SK-N-SH (cell line): ENCODE data around the gene SNURF. TPM values are rescaled to one million over a fixed set of nuclear protein-coding genes. Genes with fewer than 3 reads are reported as not detected.

Experiments
- CTCF ChIA-PET: fragments of 300-600, 350-600 bp; formaldehyde crosslinking; extraction: SDS; loops from one replicate; lab custom pipeline; 2021; lab: Yijun Ruan, JAX
- POLR2A ChIA-PET: fragments of 350-600 bp; sonication (Branson Sonifier 250); formaldehyde crosslinking; extraction: SDS; loops from one replicate; lab custom pipeline; 2020; ENCODE audit warnings: antibody characterized with exemption, inconsistent platforms; lab: Yijun Ruan, JAX
- DNase-seq: peaks from one replicate; pipeline ENCODE4 v3.0.0; 2012
- H2AFZ ChIP-seq: fragments of 200-600 bp; sonication (generic); 2 replicates; pipeline ENCODE4 v1.8.1; 2016; ENCODE audit warnings: antibody characterized with exemption, mild to moderate bottlenecking, low read depth
- H3F3A ChIP-seq: fragments of 200-600 bp; sonication (generic); replicated peaks from 2 replicates; pipeline ENCODE3; 2016; ENCODE audit warnings: antibody characterized with exemption, mild to moderate bottlenecking; ENCODE audit not compliant: insufficient read depth
- H3K27ac ChIP-seq, 2 experiments: fragments of 200-500 bp in 1 of 2; fragments of 200-600 bp in 1 of 2; sonication (Bioruptor generic) in 1 of 2; sonication (generic), shearing (Covaris generic) in 1 of 2; 2 replicates each; pipeline versions ENCODE4 v1.5.1 to v1.6.1; 2014 to 2016; ENCODE audit warnings: low read depth in 2 of 2, inconsistent platforms in 1 of 2, low read length in 1 of 2, mild to moderate bottlenecking in 1 of 2, mixed read lengths in 1 of 2
- H3K27me3 ChIP-seq: fragments of 200-600 bp; sonication (generic), shearing (Covaris generic); 2 replicates; pipeline ENCODE4 v1.6.1; 2016; ENCODE audit warnings: mixed run types; ENCODE audit not compliant: insufficient read depth
- H3K36me3 ChIP-seq, 2 experiments: fragments of 200-500 bp in 1 of 2; fragments of 200-600 bp in 1 of 2; sonication (Bioruptor generic) in 1 of 2; sonication (generic) in 1 of 2; replicated peaks in 1 of 2; 2 replicates each; pipeline versions ENCODE3 to v1.5.1; 2014 to 2016; ENCODE audit warnings: low read length in 1 of 2, mild to moderate bottlenecking in 1 of 2; ENCODE audit not compliant: insufficient read depth in 2 of 2, control insufficient read depth in 1 of 2
- H3K4me1 ChIP-seq, 2 experiments: fragments of 200-500 bp in 1 of 2; fragments of 200-600 bp in 1 of 2; sonication (Bioruptor generic) in 1 of 2; sonication (generic), shearing (Covaris generic) in 1 of 2; 2 replicates each; pipeline versions ENCODE4 v1.5.1 to v1.6.1; 2014 to 2016; ENCODE audit warnings: low read depth in 1 of 2, low read length in 1 of 2, mixed run types in 1 of 2; ENCODE audit not compliant: insufficient read depth in 2 of 2, control insufficient read depth in 1 of 2
- H3K4me2 ChIP-seq: fragments of 200-600 bp; sonication (generic), shearing (Covaris generic); 2 replicates; pipeline ENCODE4 v1.6.1; 2017; ENCODE audit warnings: mixed run types
- H3K4me3 ChIP-seq, 2 experiments: fragments of 200-500 bp in 1 of 2; fragments of 200-600 bp in 1 of 2; sonication (Bioruptor generic) in 1 of 2; sonication (generic), shearing (Covaris generic) in 1 of 2; 2 replicates each; pipeline versions ENCODE4 v1.5.1 to v1.8.1; 2014 to 2016; ENCODE audit warnings: low read depth in 2 of 2, inconsistent platforms in 1 of 2, low read length in 1 of 2, mild to moderate bottlenecking in 1 of 2, mixed read lengths in 1 of 2, moderate library complexity in 1 of 2
- H3K79me2 ChIP-seq: fragments of 200-600 bp; sonication (generic); 2 replicates; pipeline ENCODE4 v1.8.1; 2017; ENCODE audit warnings: mild to moderate bottlenecking; ENCODE audit not compliant: insufficient read depth
- H3K9ac ChIP-seq: fragments of 200-600 bp; sonication (generic); 2 replicates; pipeline ENCODE4 v1.6.1; 2017; ENCODE audit warnings: mixed run types
- H3K9me2 ChIP-seq: fragments of 200-600 bp; sonication (generic); 2 replicates; pipeline ENCODE4 v1.6.1; 2017; ENCODE audit warnings: mixed run types
- H3K9me3 ChIP-seq: fragments of 200-600 bp; sonication (generic); 2 replicates; pipeline ENCODE4 v1.6.1; 2017; ENCODE audit warnings: mixed run types, mild to moderate bottlenecking, moderate library complexity
- H4K20me1 ChIP-seq: fragments of 200-600 bp; sonication (generic); 2 replicates; pipeline ENCODE4 v1.6.1; 2017; ENCODE audit warnings: mild to moderate bottlenecking, mixed run types; ENCODE audit not compliant: insufficient read depth
- ELF1 ChIP-seq: IDR thresholded peaks from 2 replicates; pipeline ENCODE4 v1.4.0; 2012
- EP300 ChIP-seq, 2 experiments: IDR thresholded peaks; 2 replicates each; pipeline versions ENCODE4 v1.4.0 to v1.6.1; 2012; ENCODE audit warnings: borderline replicate concordance in 1 of 2, low read depth in 1 of 2, low read length in 1 of 2
- EZH2phosphoT487 ChIP-seq: fragments of 200-600 bp; sonication (generic); IDR thresholded peaks from 2 replicates; pipeline ENCODE4 v1.6.1; 2017; ENCODE audit warnings: low read depth, mixed run types, mild to moderate bottlenecking, antibody characterized with exemption, moderate library complexity, borderline replicate concordance
- FOSL2 ChIP-seq: IDR thresholded peaks from 2 replicates; pipeline ENCODE4 v1.4.0; 2012; ENCODE audit warnings: low read depth, mild to moderate bottlenecking, moderate library complexity, borderline replicate concordance
- FOXM1 ChIP-seq: IDR thresholded peaks from 2 replicates; pipeline ENCODE4 v1.4.0; 2012; ENCODE audit warnings: low read depth, mild to moderate bottlenecking
- GATA2 ChIP-seq: sonication (generic); formaldehyde crosslinking; IDR thresholded peaks from 2 replicates; pipeline ENCODE4 v1.5.0; 2020; ENCODE audit warnings: mild to moderate bottlenecking, missing genetic modification reagents
- MEF2A ChIP-seq: IDR thresholded peaks from 2 replicates; pipeline ENCODE4 v1.4.0; 2012; ENCODE audit warnings: low read depth, borderline replicate concordance
- MXI1 ChIP-seq: IDR thresholded peaks from 2 replicates; pipeline ENCODE4 v1.6.1; 2012; ENCODE audit warnings: mild to moderate bottlenecking, low read depth, low read length, improper control_type of control experiment
- REST ChIP-seq: IDR thresholded peaks from 2 replicates; pipeline ENCODE4 v1.6.1; 2012; ENCODE audit warnings: mild to moderate bottlenecking, low read depth, low read length, moderate library complexity
- RFX5 ChIP-seq: IDR thresholded peaks from 2 replicates; pipeline ENCODE4 v1.6.1; 2012; ENCODE audit warnings: mild to moderate bottlenecking, improper control_type of control experiment, low read length
- TCF12 ChIP-seq: IDR thresholded peaks from 2 replicates; pipeline ENCODE4 v1.4.0; 2012
- YY1 ChIP-seq: IDR thresholded peaks from 2 replicates; pipeline ENCODE4 v1.4.0; 2012; ENCODE audit warnings: low read depth, mild to moderate bottlenecking
- ZBTB33 ChIP-seq: IDR thresholded peaks from 2 replicates; pipeline ENCODE4 v1.4.0; 2012; ENCODE audit warnings: low read depth, borderline replicate concordance
- WGBS: methylation state at CpG from one replicate; pipeline ENCODE4 v1.1.6; 2017; ENCODE audit warnings: low lambda C conversion rate; 5-methylcytosine and 5-hydroxymethylcytosine counted together
- polyA plus RNA-seq, 3 experiments: library from polyadenylated mRNA; depleted of rRNA; stranded (reverse); fragments of >200 nt; gene quantifications; 2 replicates each; pipeline ENCODE4 v1.2.3, GENCODE V29; 2012
- TF ChIP-seq, protein P1 (sequence below): IDR thresholded peaks from 2 replicates; pipeline ENCODE4 v1.4.0; 2012; ENCODE audit warnings: low read depth

Gene SNURF
- polyA plus RNA-seq, 1 of the 3 experiments (the other 2 are of a cell fraction) = 16.0 TPM

- no peak for TF ChIP-seq REST
Observed at GRCh38 chr15:24943361-24943760, 11.4 kb upstream of the SNURF start (continued).

GRCh38 chr15:24944954-24945353, 9.8 kb upstream of the SNURF start:
- Histone ChIP-seq H3K27me3 (no peaks in the 10 kb centered on the region), H3K9me2 (no peaks in the 10 kb centered on the region), H4K20me1 (no peaks in the 10 kb centered on the region), H3K9ac (no peak overlapping the region), H3K9me3 (no peaks in the 10 kb centered on the region), H3K4me3 (no peak overlapping the region), H3K4me2 (no peak overlapping the region)
- no peak for DNase-seq
- no peak for TF ChIP-seq EP300 (IDR thresholded peaks at IDR 0.05; ENCODE audit: borderline replicate concordance in 1 of 2, low read depth in 1 of 2, low read length in 1 of 2)
- TF ChIP-seq TCF12 = 0 out of 2 replicates have a peak, but pooled peaks have one; percentile 9
- TF ChIP-seq MEF2A = no peak
- no peak for TF ChIP-seq FOXM1
- no peak for TF ChIP-seq YY1
- TF ChIP-seq, all 33 proteins: peak for 1
- POLR2A ChIA-PET = no interaction called here
- Histone ChIP-seq H3K79me2 (no peaks in the 10 kb centered on the region), H3K36me3 (peaks cover 0 to 3% of the 10 kb centered on the region in 2 experiments), H3K27ac (peak overlapping the region in 1 of 2 experiments; percentile 15; a peak in 1 of 4 replicates), H3F3A (peaks cover 5% of the 10 kb centered on the region), H3K4me1 (no peaks in the 10 kb centered on the region), H2AFZ (no peak overlapping the region)
- CTCF ChIA-PET = interaction anchor here (0.9 kb wide), 1 partner anchor 14 kb away, joined by 4 read pairs; no protein-coding TSS in a partner anchor
- WGBS = 5% methylated on average over 1 of the region's 1 CpG

DNA sequence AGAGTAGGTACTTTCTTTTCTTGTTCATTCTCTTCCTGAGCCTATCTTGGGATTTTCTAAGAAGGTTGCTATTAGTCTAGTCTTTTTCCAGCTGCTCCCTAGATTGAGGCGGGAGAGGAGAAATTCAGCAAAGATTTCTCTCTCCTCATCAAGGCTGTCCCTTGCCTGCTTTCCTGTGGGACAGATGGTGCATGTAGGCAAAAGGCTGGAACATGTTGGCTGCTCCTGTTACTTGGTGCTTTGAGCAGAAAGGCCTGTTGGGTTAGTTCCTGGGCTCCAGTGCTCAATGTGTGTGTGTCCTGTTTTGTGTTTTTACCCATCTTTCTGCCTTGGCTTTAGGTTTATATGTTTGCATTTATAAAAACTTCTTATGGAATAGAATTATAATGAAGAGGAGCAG, 9.1 kb upstream of the SNURF start:
- no peaks in the 10 kb centered on the region for H4K20me1 ChIP-seq
- no peak overlapping the region for H3K9ac ChIP-seq
- no peak for DNase-seq
- ChIA-PET CTCF (no interaction called here), POLR2A (no interaction called here)
- H3K4me3 ChIP-seq = no peak overlapping the region
- no peaks in the 10 kb centered on the region for H3K9me3 ChIP-seq
- H3K27ac ChIP-seq = no peak overlapping the region
- H3F3A ChIP-seq = peaks cover 5% of the 10 kb centered on the region
- no peaks in the 10 kb centered on the region for H3K79me2 ChIP-seq
- WGBS = 17% methylated on average over 1 of the region's 1 CpG
- H3K4me1 ChIP-seq = no peaks in the 10 kb centered on the region
- no peak overlapping the region for H3K4me2 ChIP-seq
- no peaks in the 10 kb centered on the region for H3K27me3 ChIP-seq
- H2AFZ ChIP-seq = no peak overlapping the region
- H3K9me2 ChIP-seq = no peaks in the 10 kb centered on the region
- TF ChIP-seq ZBTB33 (no peak), GATA2 (no peak), MXI1 (no peak), ELF1 (no peak), EZH2phosphoT487 (no peak), FOSL2 (no peak), FOXM1 (no peak), RFX5 (no peak)
- TF ChIP-seq, protein P1, sequence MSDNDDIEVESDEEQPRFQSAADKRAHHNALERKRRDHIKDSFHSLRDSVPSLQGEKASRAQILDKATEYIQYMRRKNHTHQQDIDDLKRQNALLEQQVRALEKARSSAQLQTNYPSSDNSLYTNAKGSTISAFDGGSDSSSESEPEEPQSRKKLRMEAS = no peak
- no peaks in the 10 kb centered on the region for H3K36me3 ChIP-seq
